COLO829 (cell line): ENCODE data around the gene PIGP.
A peak's percentile ranks its signal among the peaks of the same experiment; 100 is the strongest.
"Not testable (repeated sequence)": the region's sequence is repeated elsewhere in the genome, so short reads cannot be mapped to it uniquely, and the experiment has no call there.

ENCODE experiments used
- DNase-seq: peaks from one replicate; pipeline ENCODE4 v3.0.0; 2012; ENCODE audit warnings: low spot score

Gene PIGP

GRCh38 chr21:37044643-37045042 is 28.2 kb downstream of the PIGP start:
- DNase-seq, result no peak

DNA sequence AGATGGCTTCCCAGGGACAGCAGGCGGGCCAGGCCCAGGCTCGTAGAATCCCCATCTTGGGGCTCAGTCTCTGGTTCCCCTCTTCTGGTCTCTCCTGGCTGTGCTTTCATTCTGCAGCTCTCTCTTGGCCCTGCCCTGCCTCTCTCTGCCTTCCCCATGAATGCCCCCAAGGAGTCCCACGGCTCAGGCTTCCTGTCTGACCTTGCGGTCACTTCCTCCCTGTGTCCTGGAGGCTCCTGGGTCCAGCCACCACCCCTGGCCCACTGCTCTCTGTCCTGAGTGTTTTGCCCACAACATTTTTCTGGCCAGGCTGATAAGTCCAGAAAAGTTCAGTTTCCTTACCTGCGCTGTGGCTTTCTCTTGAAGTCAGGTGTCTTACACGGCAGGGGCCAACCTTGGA is 29.1 kb downstream of the PIGP start:
- no peak for DNase-seq

DNA sequence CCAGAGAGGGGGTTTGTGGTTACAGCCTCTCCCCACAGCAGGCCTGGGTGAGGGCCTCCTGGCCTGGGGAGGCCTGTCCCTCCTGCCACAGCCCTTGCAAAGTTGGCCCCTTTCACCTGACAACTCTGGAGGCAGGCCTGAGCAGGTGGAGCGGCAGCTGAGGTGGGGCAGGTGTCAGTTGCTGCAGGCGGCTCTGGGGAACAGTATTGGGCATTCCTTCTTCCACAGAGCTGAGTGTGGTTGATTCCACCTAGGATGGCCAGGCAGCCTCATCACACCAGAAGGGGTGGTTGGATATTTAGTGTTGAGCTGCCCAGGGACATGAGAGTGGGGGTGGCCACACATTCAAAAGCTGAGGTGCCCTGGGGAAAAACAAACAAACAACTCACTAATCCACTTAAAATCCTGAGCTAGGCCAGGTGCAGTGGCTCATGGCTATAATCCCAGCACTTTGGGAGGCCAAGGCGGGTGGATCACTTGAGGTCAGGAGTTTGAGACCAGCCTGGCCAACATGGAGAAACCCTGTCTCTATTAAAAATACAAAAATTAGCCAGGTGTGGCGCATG is 31.1 kb downstream of the PIGP start:
- no peak for DNase-seq

GRCh38 chr21:37040212-37040611 is 32.7 kb downstream of the PIGP start:
- no peak for DNase-seq

GRCh38 chr21:37039411-37040075 is 33.3 kb downstream of the PIGP start:
- no peak for DNase-seq

DNA sequence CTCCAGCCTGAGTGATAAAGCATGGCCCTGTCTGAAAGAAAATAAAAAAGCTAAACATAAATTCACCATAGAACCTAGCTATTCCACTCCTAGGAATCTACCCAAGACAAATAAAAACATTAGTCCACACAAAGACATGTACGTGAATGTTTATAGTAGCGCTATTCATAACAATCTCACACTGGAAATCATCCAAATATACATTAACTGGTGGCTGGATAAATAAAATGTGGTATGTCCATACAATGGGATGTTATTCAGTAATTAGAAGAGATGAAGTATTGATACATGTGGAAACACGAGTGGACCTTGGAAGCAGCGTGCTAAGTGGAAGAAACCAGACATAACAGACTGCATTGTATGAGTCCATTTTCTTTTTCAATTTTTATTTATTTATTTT is 36.7 kb downstream of the PIGP start:
- no peak for DNase-seq

DNA sequence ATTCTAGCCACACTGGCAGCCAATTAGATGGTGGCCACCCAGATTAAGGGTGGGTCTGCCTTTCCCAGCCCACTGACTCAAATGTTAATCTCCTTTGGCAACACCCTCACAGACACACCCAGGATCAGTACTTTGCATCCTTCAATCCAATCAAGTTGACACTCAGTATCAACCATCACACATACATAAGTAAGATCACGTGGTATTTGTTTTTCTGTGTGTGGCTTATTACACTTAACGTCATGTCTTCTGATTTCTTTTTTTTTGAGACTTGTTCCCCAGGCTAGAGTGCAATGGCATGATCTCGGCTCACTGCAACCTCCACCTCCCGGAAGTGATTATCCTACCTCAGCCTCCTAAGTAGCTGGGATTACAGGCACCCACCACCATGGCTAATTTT is 38.5 kb downstream of the PIGP start:
- DNase-seq, result not testable (repeated sequence)

DNA sequence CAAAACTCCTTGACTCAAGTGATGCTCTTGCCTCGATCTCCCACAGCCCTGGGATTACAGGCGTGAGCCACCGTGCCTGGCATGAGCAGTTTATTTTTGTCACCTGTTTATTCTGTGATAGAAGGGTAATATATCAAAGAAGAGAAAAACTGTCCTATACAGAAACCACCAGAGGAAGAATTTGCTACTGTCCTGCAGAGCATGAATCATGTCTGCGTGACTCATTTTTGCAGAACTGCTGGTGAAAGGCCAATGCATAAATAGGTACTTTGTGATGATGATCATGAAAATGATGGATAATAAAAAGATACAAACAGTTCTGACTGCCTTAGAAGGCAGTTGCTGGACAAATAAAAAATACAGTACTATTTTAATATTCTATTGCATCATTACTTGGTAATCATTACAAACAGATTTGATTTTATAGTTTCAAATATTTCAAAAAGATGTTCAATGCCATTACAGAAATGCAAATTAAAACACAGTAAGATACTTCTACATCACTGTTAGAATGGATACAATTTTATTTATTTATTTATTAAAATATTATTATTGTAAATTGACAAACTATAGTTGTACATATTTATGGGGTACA is 39.9 kb downstream of the PIGP start:
- DNase-seq, result peak; percentile 70

DNA sequence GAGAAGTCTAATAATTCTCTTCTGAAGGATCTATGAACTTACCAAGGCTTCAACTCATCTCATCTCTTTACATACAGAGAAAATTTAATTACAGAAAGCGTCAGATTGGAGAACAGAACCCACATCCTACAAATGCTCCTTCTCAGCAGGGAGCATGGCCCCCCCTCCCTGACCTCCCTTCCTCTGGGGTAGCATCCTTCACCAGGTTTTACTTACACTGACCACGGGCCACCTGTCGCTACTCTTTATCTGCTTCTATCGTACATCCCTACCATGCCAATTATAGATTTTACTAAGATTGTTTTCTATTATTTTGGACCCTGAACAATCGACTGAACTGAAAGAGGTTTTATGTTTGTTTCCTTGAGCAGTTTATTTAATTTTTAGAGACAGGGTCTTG is 40.6 kb downstream of the PIGP start:
- no peak for DNase-seq

GRCh38 chr21:37030864-37031263 is 42.0 kb downstream of the PIGP start:
- no peak for DNase-seq

DNA sequence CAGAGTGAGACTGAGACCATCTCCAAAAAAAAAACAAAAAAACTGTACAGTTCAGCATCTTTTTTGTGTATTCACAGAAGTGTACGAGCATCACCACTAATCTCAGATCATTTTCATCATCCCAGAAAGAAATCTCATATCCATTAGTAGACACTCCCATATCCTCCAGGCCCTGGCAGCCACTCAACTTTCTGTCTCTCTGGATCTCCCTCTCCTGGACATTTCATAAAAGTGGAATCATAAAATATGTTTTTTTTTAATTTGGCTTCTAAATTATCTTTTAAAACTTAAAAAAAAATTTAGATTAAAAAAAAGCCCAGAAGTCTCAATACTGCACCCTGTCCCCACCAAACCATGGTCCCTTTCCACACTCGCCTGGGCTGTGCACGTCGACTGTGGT is 44.3 kb downstream of the PIGP start:
- no peak for DNase-seq

DNA sequence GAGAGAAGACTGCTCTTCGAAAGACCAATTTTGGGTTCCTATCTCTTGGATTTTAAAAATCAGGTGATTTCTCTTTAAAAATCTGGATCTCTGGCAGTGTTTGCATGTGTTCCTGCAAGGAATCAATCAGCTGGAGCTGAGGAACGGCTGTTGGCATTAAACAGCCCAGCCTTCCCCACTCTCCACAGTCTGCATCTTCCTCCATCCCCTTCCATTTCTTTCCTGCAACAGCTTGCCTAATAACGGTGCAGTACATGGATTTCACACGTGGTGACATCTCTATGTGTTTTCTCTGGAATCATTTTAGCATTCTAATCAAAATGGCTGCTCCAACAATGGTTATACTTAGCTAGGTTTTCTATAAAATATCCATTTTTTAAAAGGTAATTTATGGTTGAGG is 46.4 kb downstream of the PIGP start:
- no peak for DNase-seq

DNA sequence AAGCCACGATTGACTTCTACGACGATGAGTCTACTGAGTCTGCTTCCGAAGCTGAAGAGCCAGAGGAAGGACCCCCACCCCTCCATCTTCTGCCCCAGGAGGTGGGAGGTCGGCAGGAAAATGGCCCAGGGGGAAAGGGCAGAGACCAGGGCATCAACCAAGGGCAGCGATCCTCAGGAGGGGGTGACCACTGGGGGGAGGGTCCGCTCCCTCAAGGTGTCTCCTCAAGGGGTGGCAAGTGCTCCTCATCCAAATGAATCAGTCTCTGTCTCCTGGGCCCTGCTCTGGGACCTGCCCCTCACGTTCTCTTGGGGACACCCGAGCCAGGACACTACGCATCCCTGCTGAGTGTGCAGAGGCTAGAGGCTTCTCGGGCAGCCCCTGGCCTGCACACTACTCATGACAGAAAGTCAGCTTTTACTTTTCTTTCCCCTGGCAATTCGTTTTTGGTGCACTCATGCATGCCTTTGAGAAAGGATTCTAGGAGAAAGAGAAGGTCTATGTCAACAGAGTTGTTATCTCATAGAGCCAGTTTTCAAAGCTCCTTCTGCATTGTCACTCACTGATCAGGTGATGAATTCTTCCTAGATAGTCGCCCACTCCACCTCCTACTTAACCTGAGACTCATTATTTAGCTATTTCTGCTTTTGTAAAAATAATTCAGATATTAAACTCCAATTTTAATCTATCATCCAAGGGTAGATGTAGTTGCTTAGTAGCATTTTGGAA is 54.8 kb downstream of the PIGP start:
- no peak for DNase-seq
